Fibroblast of peridontal ligament (primary cell): ENCODE results near the gene COPS9.
A peak's percentile ranks its signal among the peaks of the same experiment; 100 is the strongest.

Experiments used
- DNase-seq: peaks from one replicate; pipeline ENCODE4 v3.0.0-alpha.2; 2010; ENCODE audit errors: extremely low read depth

Gene COPS9

GRCh38 chr2:240136013-240136670 is at the start of gene COPS9:
Gene COPS9 (minus strand): TSS chr2:240136305. CDS start chr2:240136284, 21 bp downstream.
- DNase-seq, result peak; percentile 82

GRCh38 chr2:240184656-240185055 is 48.6 kb upstream of the COPS9 start:
- DNase-seq, result no peak

GRCh38 chr2:240183875-240184590 is 47.9 kb upstream of the COPS9 start:
- DNase-seq, result no peak

- no peak for DNase-seq
Observed at GRCh38 chr2:240183006-240183874, 47.1 kb upstream of the COPS9 start.

GRCh38 chr2:240182476-240182875 is 46.4 kb upstream of the COPS9 start:
- no peak for DNase-seq

- DNase-seq, result no peak
Observed at GRCh38 chr2:240182001-240182400, 45.9 kb upstream of the COPS9 start.

GRCh38 chr2:240179941-240180666 is 44.0 kb upstream of the COPS9 start:
- no peak for DNase-seq

- no peak for DNase-seq
Observed at GRCh38 chr2:240179186-240179815, 43.2 kb upstream of the COPS9 start.

GRCh38 chr2:240178564-240178963 is 42.5 kb upstream of the COPS9 start:
- no peak for DNase-seq

- DNase-seq, result no peak
Observed at GRCh38 chr2:240174496-240174895, 38.4 kb upstream of the COPS9 start.

- DNase-seq, result no peak
Observed at GRCh38 chr2:240172071-240172895, 36.2 kb upstream of the COPS9 start.

- no peak for DNase-seq
Observed at GRCh38 chr2:240170883-240171282, 34.8 kb upstream of the COPS9 start.

GRCh38 chr2:240170354-240170735 is 34.2 kb upstream of the COPS9 start:
- peak; percentile 2 for DNase-seq

- DNase-seq, result no peak
Observed at GRCh38 chr2:240169486-240170353, 33.6 kb upstream of the COPS9 start.

GRCh38 chr2:240168546-240169361 is 32.6 kb upstream of the COPS9 start:
- no peak for DNase-seq

GRCh38 chr2:240168041-240168440 is 31.9 kb upstream of the COPS9 start:
- DNase-seq, result no peak

- no peak for DNase-seq
Observed at GRCh38 chr2:240167588-240167880, 31.4 kb upstream of the COPS9 start.

- no peak for DNase-seq
Observed at GRCh38 chr2:240166761-240167587, 30.9 kb upstream of the COPS9 start.
